Measurements from ENCODE around the gene CTNNA3. TPM values are rescaled to one million over a fixed set of nuclear protein-coding genes. Genes with fewer than 3 reads are reported as not detected.

The CTNNA3 gene
- total RNA-seq, 1 experiment from 2014 or later, result not detected

DNA sequence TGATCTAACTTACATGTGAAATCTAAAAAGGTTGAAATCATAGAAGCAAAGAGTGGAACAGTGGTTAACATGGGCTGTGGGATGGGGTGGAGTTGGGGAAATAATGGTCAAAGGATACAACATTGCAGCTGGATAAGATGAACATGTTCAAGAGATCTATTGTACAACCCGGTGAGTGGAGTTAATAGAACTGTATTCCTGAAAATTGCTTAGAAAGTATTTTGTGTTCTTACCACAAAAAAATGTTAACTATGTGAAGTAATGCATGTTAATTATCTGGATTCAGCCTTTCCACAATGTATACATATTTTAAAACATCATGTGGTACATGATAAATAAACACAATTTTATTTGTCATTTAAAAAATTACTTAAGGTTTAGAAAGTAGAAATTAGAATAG lies 1041.1 kb downstream of the CTNNA3 start:
- no peak for DNase-seq (ENCODE audit: low spot score)

DNA sequence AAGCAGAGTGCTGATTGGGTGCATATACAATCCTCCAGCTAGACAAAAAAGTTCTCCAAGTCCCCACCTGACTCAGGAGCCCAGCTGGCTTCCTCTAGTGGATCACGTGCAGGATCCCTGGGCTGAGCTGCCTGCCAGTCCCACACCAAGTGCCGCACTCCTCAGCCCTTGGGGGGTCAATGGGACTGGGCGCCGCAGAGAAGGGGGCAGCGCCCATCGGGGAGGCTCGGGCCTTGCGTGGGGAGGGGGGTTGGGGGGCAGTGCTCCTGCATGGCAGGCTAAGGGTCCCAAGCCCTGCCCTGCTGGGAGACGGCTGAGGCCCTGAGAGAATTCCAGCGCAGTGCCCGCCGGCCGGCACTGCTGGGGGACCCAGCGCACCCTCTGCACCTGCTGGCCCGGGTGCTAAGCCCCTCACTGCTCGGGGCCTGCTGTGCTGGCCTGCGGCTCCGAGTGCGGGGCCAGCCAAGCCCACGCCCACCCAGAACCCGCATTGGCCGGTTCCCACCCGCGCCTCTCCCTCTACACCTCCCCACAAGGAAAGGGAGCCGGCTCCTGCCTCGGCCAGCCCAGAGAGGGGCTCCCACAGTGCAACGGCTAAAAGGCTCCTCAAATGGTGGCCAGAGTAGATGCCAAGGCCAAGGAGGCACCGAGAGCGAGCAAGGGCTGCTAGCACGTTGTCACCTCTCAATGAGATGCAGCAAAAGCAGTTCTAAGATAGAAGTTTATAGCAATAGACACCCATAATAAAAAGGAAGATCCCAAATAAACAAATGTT lies 1044.5 kb downstream of the CTNNA3 start:
- DNase-seq (ENCODE audit: low spot score), result no peak

DNA sequence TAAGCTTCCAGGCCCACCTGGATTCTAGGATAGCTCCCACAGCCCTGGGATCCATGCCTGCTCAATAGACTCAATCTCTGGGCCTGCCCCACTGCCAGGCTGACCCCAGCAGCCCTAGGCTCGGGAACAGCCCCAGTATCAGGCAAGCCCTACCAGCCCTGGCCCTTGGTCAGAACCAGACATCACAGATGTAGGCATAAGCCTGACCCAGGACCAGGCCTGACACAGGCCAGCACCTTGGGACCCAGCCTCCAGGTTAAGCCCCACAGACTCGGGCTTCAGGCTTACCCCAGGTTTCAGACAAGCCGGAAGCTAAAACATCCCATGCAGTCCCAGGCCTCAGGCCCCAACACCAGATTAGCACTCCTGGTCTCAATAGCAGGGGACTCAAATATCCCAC lies 1046.4 kb downstream of the CTNNA3 start:
- DNase-seq (ENCODE audit: low spot score), result no peak

DNA sequence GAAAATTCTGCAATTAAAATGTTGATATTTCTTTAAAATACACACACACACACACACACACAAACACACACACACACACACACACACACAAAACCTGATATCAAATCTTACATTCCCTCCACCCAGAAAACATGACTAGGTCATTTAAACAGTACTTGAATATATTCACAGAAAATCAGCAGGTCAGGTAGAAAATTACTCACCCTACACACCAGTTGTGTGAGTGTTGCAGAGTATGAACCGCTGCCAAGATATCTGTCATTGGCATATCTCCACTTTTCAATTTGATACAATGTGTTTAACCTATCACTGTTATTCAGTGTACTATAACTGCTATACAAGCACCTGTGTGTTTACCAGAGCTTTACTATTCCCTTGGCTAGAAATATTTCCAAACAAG lies 1053.8 kb downstream of the CTNNA3 start:
- DNase-seq (ENCODE audit: low spot score), result no peak

DNA sequence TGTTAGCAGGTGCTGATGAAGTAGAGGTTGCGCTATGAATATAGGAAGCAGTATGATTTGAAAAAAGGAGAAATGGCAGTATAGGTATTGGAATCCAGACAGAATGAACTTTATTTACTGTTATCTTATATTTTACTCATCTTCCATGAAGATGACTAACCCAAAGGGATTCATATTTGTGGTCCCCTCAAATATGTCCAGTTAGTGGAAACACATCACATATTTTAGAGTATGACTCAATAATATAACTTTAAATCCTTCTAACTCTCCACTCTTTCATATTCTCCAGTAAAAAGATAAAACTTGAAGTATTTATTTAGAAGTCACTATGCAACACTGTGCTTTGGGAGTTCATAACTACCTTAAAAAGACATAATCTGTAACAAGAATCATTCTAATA lies 1056.6 kb downstream of the CTNNA3 start:
- no peak for DNase-seq (ENCODE audit: low spot score)

DNA sequence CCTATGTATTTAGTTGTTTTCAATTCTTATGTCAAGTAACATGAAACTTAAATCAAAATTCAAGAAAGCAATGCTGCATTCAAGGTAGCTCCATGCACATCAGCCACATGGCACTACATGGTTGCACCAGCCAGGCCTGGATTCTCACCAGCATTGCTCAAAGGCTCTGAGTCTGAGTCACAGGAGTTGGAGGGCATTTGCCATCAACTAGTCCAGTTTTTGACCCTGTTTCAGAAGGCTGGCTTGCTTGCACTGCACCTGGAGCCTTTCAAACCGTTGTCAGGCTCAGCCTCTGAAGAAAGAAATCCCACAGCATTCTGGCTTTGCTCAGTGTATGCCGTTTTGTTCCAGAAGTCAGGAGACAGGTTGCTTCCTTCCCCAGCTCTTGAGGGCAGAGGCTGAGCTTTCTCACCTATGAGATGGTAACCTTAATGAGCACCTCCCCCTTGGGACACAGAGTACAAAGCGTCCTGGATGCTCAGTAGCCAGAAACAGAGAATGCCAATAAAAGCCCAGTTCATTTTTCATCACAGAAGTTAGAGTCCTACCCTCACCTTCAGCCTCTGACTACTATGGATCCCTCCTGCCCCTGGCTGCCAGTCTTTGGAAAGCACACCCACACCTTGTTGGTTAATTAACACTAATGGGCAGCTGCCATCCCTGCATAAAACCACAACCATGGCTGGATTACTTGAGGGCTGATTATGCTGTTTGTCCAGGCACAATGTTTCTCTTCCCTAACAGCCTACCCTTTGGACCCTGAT lies 1058.5 kb downstream of the CTNNA3 start:
- DNase-seq (ENCODE audit: low spot score), result no peak

DNA sequence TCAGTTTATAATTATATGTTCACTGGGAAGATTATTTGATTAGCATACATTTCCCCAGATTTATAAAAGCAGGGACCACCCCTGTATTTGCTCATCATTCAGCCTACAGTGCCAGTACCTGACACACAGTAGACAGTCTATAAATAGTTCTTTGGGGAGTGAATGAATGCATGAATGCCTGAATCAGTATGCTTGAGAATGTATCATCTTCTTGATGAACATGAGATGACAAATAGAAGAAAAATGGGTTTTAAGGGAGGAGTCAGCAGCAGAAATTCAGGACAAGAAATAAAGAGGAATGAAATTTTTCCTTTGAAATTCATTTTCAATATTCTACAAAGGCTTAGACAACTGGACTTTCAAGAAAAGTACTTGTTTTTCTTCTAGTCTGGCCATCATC lies 1066.0 kb downstream of the CTNNA3 start:
- DNase-seq (ENCODE audit: low spot score), result no peak

DNA sequence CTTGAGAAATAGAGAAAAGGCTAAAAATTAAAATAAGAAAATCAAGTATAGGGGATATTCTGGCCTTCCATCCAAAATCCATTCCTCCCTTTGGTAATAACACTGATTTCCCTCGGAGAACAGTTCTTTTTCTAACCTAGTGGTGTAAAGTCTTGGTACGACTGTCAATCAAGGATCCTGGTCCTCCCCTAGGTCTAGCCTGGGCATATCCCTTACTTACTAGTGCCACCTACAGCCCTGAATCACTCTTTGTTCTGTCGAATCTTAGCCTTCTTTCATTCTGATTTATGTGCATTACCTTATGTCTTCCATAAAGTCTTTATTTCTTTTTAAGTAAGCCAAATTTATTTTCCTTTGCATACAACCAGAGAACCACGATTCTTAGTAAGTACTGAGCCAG lies 1068.8 kb downstream of the CTNNA3 start:
- peak; percentile 53 for DNase-seq (ENCODE audit: low spot score)

DNA sequence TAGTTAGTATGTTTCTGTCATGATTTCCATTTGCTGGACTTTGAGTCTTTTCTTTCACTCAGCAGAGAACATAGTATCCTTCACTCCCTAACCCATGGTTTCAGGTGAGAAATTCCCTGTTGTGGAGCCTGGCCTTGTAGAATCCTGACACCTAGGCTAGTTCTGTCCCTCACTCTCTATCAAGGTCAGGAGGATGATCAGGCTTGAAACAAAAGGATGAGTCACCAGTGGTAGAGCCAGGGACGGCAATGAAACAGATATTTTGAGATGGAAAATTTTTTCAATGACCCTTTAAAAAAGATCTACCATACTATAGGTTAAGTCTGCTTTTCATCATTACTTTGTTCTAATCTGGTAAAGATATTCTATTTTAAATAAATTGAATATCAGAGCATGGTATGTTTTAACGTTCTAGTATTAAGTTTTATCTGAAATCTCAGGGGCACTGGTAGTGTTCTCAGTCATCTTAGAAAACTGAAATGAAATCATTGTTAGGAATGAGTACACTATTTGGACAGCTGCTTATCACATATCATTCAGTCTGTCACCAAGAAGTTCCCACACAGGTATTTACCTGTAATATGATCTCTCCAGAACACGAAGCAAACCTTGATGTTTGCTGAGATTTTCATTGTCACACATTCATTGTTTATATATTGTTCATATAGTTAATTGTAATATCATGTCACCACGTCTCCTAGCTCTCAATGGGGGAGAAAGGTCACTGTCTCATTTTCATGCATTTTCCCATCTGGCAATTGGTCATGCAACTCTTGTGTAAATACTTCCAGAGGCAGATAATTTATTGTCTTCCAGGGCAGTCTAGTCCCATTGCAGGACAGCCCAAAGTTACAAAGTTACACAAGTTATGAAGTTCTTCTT lies 1070.0 kb downstream of the CTNNA3 start:
- no peak for DNase-seq (ENCODE audit: low spot score)

DNA sequence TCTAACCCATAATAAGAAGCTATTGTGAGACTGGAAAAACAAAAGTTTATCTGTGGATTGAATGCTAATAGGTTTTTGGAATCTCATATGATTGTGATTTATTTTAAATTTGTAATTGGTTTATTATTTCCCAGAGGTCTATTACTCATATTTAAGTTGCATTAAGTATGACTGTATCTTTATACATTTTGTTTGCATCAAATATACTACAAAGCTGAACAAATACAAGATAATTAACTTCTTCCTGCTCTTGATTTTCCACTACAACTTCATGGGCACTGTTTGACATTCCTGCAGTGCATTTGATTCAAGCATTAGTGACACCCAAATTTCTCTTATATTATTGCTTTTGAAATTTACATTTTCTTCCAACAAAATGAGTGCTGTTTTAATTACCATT lies 1073.9 kb downstream of the CTNNA3 start:
- DNase-seq (ENCODE audit: low spot score), result no peak

DNA sequence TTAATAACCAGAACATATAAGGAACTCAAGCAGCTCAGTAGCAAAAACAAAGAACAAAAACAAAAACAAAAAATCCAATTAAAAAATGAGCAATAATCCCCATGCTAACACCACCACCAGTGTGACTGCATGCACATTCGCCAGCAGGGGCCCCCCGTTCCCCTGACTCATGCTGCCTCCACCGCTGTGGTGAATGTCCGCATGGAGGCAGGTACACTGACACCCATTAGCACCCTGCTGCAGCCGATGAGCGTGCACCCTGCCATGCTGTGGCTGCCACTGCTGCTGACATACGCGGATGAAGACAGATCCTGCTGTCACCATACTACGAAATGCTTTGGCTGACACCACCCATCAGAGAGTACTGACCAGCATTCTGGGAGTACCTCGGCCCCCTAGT lies 1091.8 kb downstream of the CTNNA3 start:
- DNase-seq (ENCODE audit: low spot score), result no peak

DNA sequence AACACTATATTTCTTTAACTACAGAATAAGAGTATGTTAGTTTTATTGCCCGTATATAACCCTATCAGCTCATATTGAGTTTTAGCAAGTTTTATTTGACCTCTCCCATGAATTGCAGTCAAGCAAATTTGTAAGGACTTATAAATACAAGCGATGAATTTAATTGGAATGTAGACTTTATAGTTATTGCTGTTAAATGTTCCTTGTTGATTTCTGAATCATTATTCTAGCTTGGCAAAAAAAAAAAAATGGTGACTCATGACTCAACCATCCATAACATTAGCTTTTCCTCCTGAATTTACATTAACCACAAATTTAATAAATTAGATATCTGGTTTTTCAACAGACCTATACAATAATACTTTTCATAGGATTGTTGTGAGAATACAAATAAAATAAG lies 1104.1 kb downstream of the CTNNA3 start:
- DNase-seq (ENCODE audit: low spot score), result no peak

DNA sequence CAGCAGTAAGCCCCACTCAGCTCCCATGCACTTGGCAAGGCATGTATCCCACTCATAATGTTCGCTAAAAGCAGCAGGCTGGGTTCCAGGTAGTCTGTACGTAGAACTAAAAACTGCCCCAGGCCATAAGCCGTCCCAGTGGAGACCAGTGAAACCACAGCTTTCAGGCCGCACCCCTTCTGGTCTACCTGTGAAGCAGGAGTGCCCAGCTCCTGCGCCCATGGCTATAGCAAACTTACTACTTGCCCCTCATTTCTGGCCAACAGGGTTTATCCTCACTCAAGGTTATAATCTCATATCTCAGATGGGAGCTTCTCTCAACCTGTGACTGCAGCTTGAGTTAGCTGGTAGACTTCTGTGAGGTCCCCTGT lies 1108.3 kb downstream of the CTNNA3 start:
- no peak for DNase-seq (ENCODE audit: low spot score)

DNA sequence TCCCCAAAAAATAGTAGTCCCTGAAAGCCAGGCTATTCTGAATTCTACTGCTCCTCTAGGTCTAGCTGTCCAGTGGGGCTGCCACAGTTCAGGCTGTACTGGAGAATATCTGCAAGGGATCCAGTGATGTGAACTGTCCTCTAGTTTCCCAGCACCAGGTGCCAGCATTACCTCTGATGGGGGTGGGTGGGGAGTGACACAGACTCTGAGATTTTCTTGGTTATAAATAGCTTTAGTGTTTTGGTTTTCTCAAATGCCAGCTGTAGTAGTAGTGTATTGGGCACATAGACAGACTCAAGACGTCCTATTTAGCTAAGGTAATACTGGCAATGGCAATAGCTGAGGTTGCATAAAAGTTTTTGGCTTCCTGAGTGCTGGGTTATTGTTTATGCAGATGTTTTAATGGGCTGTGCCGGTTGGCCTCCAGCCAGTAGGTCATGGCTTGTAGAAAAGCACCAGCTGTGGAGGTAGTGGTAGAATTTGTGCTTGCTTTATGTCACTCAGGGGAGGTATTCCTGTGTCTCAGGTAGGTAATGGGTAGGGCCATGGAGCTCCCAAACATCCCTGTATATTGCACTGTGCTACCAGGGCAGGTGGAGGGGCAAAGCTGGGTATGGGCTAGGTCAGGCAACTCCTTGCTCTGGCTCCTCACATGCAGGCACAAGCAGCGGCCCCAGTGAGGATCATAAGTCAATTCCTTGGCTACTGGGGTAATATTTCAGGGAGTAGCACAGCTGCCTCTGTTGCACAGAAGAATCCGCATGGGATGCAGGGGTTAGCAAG lies 1108.9 kb downstream of the CTNNA3 start:
- no peak for DNase-seq (ENCODE audit: low spot score)

DNA sequence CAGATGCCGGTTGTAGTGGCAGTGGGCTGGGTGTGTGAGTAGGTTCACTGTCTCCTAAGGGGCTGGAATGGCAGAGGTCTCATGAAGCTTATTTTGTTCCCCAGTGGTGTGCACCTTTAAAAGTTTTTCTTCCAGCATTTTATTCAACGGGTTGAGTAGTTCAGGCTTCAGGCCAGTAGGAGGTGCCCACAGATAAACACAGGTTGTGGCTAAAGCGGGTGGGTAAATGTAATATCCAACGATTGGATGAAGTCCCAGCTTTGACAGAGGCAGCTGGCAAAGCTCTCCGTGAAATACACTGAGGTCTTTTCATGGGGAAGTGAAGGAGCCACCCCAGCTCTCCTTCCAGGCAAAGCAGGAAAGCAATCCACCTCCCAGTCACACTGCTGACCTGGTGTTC lies 1109.9 kb downstream of the CTNNA3 start:
- peak; percentile 42 for DNase-seq (ENCODE audit: low spot score)

DNA sequence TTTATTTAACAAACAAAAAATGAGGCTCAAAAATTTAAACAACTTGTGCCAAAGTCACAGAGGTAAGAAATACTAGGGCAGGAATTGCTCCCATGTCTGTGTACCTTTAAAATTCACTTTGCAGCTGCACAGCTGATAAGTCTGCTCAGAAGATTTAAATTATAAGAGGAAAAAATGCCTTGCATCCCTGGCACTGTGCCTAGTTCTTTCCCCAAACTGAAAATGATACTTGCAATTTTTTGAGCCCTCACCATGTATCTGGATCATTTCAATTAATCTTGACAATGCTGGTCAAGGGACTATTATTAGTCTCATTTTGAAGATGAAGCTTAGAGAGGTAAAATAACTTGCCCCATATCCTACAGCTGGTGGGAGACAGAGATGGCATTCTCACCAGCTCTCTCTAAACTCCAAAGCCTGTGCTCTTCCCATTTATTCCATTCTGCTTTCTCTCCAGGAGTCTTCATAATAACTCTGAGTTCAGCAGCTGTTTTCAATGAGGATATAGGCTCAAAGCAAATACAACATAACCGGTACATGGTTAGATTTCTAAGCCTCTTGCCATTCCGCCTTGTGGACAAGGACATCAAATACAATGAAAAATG lies 1120.6 kb downstream of the CTNNA3 start:
- DNase-seq (ENCODE audit: low spot score), result no peak

DNA sequence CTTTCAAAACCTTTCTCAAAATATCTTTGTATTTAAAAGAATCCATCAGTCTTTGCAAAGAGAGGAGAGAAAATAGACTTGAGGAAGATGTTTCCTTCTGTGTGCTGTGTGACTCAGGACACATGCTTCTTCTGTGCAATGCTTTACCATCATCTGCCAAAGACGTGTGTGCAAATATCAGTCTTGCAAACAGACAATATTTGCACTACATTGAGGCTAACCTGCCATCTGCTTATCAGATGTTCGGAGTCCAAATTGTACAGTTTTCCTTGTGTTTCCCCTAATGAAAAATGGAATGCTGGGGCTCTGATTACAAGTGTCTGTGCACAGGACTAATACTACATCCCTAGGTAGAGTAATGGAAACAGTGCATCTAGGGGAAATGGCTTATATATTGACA lies 1123.3 kb downstream of the CTNNA3 start:
- DNase-seq (ENCODE audit: low spot score), result no peak

DNA sequence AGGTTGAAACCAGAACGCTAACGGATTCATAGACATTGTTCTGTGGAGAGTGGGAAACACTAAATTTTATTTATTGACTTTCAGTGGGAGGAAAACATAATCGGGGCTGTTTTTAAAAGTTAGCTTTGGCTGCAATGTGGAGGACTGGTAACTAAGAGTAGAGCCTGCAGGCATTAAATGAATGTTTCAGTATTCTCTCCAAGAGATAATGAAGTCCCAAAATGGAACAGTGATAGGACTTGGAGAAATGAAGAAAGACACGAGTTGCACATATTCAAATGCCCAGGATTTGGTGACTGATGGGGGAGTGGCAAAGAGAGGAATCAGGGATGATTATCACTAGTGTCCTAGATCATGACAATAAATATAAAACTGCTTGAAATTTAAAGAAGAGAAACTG lies 1130.0 kb downstream of the CTNNA3 start:
- DNase-seq (ENCODE audit: low spot score), result no peak

DNA sequence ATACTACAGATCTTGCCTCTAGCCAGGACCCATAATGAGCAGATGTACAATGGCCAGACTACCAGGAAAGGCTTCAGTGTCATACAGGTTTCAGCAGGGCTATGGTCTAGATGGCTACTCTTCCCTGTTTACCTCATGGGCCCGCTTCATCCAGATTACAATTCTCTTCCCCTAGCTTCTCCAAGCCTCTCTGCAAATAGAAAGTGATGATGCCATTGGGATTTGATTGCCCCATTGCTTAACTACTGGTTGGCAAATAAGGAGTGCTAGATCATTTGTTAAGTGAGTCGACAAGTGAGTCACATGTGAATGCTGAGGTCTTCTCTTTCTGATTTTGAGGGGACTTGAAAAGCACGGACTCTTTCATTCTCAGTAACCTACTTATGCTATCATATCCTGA lies 1131.7 kb downstream of the CTNNA3 start:
- no peak for DNase-seq (ENCODE audit: low spot score)

DNA sequence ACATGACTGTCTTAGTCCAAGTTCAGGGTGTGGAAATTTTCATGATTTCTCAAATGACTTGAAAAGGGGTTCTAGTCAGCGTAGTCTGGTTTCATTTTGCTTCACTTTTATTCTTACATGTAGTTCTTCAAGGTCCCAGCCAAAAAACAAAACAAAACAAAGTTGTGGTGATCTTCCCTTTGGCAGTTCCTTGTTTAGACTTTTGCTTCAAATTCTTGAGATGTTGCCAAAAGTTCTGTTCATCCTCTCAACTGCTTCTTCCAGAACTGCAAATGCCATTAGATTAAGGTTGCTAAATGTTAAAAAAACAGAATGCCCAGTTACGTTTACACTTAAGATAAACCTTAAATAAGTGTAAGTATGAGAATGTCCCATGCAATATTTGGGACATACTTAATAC lies 1140.9 kb downstream of the CTNNA3 start:
- peak; percentile 14 for DNase-seq (ENCODE audit: low spot score)

DNA sequence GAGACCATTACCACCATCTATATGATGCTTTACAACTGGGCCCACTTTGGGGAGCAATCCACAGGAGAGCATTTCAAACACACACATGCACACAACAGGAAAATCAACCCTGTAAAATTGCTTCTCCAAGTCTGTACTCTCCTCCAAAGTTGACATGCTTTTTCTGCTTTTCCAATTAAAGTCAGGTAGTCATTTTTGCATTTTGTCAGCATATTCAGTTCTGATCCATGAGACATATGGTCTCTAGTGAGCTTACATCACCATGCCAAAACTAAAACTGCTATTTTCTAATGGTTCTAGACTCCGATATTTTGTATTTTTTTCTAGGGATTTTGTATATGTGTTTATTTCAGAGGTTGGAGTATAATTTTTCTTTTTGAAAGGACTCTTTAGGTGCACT lies 1143.7 kb downstream of the CTNNA3 start:
- DNase-seq (ENCODE audit: low spot score), result no peak
